EL (cell line): ENCODE data around the gene NINJ1.
"Not testable (repeated sequence)": the region's sequence is repeated elsewhere in the genome, so short reads cannot be mapped to it uniquely, and the experiment has no call there.

ENCODE experiments used
- DNase-seq: peaks from one replicate; pipeline ENCODE4 v3.0.0-alpha.2; 2016

The NINJ1 gene

GRCh38 chr9:93159601-93160471 is 25.8 kb upstream of the NINJ1 start:
- peak; percentile 75 for DNase-seq

- DNase-seq, result no peak
These were observed 22.5 kb upstream of the NINJ1 start for GRCh38 chr9:93156475-93157008.

DNA sequence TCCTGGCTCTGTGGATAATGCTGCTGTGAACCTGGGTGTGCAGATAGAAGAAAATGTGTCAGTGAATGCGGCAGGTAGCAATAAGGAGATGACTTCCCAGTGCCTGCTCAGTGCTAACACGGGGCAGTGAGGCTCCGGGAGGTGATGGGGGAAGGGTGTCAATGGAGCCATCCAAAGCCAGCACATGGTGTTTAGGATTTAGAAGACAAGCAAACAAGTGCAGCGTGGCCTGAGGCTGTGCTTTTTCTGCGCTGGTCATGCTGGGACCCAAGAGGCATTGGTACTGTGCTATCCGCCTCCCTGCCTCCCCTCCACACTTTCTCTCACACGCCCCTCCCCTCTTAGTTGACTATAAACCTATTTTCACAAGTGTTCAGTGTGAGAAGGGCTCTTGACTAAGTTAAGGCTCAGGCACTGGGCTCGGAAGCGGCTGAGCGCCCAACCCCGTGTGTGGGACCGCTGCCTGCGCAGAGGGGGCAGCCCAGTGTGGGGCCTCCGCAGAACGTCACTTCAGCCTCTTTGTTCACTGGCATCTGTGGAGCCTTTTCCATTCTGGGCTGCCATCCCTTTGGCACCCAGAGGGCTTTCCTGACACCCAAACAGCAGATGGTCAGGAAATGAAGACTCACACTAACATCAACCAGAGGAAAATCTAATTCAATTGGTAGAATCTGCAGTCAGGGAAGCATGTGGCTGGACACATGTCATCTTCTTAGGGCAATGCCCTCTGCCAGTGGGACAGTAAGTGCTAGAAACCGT is 21.8 kb upstream of the NINJ1 start:
- no peak for DNase-seq

DNA sequence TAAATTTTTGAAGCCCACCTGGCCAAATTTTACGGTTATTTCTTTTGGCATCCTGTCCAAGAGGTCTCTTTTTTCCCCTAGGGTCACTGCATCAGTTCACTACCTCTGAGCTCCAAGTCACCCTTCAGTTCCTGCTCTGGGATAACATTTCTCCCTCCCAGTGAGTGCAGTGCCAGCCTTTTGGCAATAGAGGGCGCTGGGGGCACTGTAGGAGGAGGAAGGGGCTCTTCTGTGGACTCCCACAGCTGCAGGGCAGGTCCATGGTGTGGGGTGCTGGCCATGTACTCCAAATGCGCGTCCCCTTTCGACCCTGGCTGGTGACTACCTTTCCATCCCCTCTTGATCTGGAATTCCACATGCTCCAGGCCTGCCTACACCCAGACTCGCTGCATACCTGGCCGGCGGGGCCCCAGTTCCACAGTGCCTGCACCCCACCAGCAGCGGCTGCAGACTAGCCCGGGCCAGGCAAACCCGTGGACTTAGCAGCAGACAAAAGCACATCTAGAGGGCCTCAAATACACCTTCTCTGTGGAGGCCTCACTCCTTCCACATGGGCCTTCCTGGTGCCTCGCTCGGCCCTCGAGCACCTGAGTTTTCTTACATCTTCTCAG is 20.3 kb upstream of the NINJ1 start:
- DNase-seq, result peak; percentile 41

GRCh38 chr9:93151097-93151784 is 17.2 kb upstream of the NINJ1 start:
- DNase-seq, result no peak

DNA sequence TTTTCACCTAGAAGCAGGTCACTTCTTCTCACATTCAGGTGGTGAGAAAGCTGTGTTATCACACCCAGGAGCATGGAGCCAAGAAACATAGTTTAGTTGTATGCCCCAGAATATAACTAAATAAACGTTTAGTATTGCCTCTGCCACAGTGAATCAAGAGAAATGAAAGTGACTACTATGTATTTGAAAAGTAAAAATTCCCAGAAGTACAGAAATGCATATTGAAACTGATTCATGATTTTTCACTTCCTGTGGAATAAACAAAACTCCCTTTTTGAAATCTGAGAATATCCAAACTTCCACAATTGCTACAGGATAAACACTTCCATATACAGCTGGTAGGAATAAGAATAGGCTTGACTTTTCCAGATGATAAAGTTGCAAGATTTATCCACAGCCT is 15.3 kb upstream of the NINJ1 start:
- DNase-seq, result no peak

DNA sequence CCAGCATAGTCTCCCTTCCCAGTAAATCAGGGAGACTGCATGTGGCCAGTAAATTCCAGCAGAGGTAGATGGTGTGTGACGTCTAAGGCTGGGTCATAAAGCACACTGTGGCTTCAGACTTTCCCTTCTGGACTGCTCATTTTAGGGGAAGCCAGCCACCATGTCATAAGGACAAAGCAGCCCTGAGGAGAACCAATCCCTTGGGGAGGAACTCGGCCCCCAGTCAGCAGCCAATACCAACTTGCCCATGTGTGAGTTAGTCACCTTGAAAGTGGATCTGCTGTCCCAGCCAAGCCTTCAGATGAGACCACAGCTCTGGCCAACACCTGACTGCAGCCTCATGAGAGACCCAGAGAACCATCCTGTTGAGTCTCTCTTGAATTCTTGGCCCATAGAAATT is 14.7 kb upstream of the NINJ1 start:
- DNase-seq, result no peak

GRCh38 chr9:93147632-93148031 is 13.6 kb upstream of the NINJ1 start:
- DNase-seq, result no peak

GRCh38 chr9:93146696-93147095 is 12.6 kb upstream of the NINJ1 start:
- DNase-seq, result not testable (repeated sequence)

DNA sequence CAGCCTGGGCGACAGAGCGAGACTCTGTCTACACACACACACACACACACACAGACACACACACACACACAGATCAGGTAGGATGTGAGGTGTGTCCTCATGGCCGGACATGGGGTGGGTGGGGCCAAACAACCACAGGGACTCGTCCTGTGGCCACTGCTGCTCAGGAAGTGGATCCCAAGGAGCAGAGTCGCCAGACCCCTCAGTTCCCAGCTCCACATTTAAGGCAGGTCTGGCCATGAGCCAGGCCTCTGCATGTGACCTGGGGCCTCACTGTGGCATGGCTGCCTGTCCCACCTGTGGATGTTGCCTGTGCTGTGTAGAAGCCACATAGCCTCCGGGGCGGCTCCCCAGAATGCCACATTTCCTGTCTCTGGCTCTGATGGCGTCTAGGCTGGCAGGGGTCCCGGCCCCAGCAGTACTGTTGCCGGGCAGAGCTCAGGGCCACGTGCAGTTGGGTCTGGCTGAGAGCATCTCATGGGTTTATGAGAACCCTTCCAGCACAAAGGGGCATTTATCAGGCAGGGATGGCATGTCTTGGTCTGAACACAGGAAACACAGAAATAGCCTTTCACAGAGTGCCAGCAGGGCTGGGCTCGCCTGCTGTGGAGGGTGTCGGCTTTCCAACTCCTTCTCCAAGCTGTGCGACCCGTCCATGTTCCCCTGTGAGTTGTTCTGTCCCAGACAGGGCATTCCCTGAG is 9.9 kb upstream of the NINJ1 start:
- DNase-seq, result no peak

DNA sequence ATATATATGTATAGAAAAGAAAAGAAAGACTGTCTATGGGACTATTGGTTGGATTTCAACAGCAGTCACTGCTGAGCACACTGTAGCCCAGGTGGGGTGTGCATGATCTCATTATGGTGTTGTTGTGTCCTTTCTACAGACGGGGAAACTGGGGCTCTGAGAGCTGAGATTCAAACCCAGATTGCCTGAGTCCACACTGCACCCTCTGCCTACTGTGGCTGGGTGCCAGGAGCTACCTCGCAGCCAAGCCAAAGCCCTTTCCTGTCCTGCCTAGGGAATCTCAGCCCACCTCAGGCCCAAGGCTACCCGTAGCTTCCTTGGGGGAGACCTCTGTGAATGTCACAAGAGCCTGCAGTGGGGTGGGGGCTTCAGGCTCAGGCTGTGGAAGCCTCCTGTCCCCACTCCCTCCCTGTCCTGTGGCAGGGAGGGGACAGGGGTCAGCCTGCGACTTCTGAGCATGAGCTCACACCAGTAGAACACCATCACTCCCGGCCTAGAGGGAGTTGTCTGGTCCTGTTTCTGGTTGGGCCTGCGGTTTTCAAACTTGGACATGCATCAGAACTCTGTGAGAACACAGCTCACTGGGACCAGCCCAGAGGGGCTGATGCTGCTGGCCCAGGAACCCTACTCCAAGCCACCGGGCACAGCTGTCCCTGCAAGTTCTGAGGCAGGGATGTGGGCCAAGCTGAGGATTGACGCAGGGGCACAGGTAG is 7.9 kb upstream of the NINJ1 start:
- no peak for DNase-seq

DNA sequence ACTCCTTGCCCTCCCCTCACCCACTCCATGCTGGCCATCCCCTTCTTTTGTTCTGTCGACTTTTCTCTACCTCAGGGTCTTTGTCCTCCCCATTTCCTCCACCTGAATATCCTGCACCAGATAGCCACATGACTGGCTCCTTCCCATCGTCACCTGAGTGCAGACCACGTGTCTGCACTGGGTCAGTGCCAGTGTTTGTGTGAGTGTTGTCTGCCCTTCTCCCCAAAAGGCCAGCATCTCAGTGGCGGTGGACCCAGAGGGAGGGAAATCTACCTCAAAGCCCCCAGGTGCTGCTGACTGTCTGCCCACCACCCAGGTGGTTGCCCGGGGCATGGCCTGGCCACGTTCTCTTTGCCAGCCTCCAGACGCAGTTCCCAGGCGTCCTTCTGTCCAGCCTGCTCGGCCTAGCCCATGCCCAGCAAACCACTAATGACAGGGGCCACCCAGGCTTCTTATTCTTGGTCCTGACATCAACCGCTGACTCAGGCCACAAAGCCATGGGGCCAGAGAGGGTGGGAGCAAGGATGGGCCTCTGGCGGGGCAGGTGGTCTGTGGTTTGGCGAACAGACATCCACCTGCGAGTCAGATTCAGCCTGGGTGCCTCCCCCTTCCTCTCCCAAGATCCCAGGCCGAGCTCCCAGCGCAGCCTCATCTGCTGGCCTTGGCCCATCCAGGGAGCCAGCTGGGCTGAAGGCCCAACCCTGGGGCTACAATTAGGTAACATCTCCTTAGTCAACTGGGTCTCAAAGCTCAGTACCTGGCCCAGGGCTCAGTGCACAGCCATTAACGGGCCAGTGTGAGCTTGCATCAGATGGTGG is 5.5 kb upstream of the NINJ1 start:
- no peak for DNase-seq

DNA sequence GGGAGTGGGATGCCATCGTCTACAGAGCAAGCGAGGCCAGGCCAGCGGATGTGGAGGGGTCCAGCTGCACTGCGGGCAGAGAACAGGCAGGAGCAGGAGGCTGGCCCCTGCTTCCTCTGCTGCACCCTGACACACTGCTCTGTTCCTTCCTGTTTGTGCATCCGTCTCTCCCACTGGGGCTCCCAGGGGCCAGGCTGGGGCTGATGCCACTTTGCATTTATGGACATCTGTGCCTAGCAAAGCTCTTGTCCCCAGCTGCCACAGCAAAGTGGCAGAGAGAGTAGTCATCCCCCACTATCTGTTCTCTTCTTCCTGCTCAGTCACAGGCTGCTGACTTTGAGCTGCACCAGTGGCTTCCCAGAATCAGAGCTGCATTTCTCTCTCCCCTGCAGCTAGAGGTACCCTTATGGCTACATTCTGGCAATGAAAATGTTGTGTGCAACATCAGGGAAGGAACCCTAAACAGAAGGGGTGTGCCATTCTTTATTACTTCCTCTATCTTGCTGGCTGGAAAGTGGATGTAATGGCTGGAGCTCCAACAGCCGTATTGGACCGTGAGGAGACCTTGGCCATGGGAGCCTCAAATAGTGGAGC is 4.2 kb upstream of the NINJ1 start:
- DNase-seq, result no peak

DNA sequence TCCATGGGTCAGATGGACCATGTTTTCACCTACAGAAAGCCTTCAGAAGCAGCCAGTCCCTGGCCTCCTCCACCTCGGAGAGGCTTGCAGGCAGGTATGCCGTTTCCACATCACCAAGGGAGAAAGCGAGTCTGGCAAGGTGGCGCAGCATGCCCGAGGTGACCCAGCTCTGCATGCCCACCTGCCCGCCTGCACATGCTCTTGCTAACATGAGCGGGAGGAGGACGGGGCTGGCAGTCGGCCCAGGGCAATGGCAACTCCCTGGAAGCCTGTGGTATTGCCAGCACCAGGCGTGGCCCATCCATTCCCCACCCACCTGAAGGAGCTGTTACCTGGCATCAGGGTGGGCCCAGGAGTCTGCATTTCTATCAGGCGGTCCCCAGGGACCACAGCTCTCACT is 3.3 kb upstream of the NINJ1 start:
- DNase-seq, result no peak

- DNase-seq, result no peak
These were observed 2.0 kb upstream of the NINJ1 start for GRCh38 chr9:93136011-93136440.

DNA sequence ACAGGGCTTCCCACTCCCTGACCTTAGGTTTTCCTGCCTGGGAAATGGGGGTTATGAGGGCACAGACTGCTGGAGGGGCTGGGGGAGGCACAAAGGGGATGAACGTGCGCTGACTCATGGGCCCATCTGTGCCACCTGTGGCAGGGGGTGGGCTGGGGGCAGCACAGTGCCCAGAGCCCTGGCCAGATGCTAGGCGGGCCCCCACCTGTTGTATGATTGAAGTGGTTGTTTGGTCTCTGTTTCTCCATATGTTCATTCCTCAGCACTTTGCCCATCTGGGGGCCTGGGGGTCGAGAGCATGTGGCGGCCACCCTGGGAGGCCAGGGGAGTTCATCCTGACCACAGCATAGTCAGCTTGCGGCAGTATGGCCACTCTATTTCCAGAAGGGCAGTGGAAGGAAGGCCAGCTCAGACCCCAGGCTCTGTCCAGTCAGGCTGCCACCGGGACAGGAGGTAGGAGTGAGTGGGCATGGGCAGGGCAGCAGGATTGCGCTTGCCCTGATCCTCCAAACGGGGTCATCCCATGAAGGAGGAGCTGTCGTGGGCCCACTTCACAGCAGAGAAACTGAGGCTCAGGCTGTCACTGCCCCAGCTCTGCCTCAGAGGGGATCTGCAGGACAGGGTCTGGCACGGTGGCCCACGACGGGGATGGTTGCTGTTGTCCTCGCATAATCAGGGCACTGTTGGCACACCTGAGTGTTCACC is 841 bp upstream of the NINJ1 start:
- DNase-seq, result no peak

DNA sequence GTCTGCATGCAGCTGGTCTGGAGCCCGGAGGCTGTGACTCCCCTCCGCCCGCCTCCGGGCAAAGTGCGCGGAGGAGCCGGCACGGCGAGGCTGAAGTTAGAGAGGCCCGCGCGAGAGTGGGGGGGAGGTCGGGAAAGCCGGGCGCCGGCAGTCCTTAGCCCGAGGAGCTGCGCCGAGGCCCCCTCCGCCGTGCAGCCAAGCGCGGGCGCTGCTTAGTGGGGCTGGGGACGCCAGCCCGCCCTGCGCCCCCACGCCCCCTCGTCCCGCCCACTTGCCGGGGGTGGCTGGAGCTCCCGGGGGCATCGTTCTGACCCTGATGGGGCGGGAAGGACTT is 403 bp downstream of the NINJ1 start:
- peak; percentile 87 for DNase-seq

DNA sequence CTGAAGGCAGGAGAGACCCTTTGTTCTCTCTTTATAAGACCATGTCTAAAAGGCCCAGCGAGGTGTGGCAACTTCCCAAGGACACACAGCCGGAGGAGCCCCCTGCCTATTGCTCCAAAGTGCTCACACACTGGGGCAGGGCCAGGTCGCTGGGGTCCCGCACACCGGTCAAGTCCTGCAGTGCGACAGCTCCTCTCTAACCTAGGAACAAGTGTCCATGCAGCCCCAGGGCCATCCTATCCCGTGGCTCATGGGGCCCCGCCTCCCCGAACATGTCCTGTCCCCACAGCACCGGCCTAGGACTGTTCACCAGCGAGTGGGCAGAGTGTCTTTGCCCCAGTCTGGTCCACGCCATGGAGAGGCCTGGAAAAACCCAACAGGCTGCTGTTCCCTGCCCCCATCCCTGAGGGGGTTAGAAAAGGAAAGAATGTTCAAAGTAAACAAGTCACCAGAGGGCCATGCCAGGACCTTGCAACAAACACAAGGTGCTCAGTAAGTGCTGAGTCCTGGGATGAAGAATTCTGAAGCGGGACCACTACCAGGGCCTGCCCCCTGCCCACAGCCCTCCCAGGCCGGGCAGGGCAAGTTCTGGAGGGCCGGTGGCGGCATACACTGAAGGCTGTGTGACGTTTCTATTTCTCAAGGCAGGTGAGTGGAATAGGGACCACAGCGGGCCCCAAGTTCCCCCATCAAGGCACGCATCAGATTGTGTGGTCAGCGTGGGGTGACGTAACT is 938 bp downstream of the NINJ1 start:
- peak; percentile 58 for DNase-seq
